ENCODE results near the gene SLC44A5.

GRCh38 chr1:75614399-75614756 lies 3.5 kb upstream of the SLC44A5 start:
- TF ChIP-seq SIX5 (IDR thresholded peaks at IDR 0.05; ENCODE audit: low read depth, low read length, severe bottlenecking) (no peak), PBX3 (IDR thresholded peaks at IDR 0.05; ENCODE audit: insufficient replicate concordance, low read depth, low read length) (no peak)

Measured in GM12878 (cell line).